Trophoblast cell (in vitro differentiated cells and primary cell): ENCODE measurements around the gene EEF1AKMT3.

ENCODE experiments used
- DNase-seq, 2 donors: peaks; one replicate each; pipeline ENCODE4 v3.0.0-alpha.2; 2016
- H2AFZ ChIP-seq: 2 replicates; pipeline ENCODE4 v1.6.1; 2013; ENCODE audit warnings: low read length, moderate library complexity, mild to moderate bottlenecking; ENCODE audit not compliant: insufficient read depth, poor library complexity
- H2AK5ac ChIP-seq: 2 replicates; pipeline ENCODE4 v1.6.1; 2013; ENCODE audit warnings: mild to moderate bottlenecking, low read length
- H2BK120ac ChIP-seq: 2 replicates; pipeline ENCODE4 v1.6.1; 2013; ENCODE audit warnings: low read length, mild to moderate bottlenecking, moderate library complexity; ENCODE audit not compliant: insufficient read depth, poor library complexity
- H2BK12ac ChIP-seq: 2 replicates; pipeline ENCODE4 v1.6.1; 2013; ENCODE audit warnings: mild to moderate bottlenecking, low read length, moderate library complexity
- H2BK5ac ChIP-seq: 2 replicates; pipeline ENCODE4 v1.6.1; 2013; ENCODE audit warnings: low read length, low read depth, moderate library complexity, mild to moderate bottlenecking; ENCODE audit not compliant: poor library complexity
- H3K14ac ChIP-seq: 2 replicates; pipeline ENCODE4 v1.6.1; 2013; ENCODE audit warnings: mild to moderate bottlenecking, low read length
- H3K18ac ChIP-seq: 2 replicates; pipeline ENCODE4 v1.6.1; 2013; ENCODE audit warnings: mild to moderate bottlenecking, low read length
- H3K23ac ChIP-seq: 2 replicates; pipeline ENCODE4 v1.6.1; 2013; ENCODE audit warnings: low read length
- H3K27ac ChIP-seq: 2 replicates; pipeline ENCODE4 v1.5.1; 2013; ENCODE audit warnings: low read depth, mild to moderate bottlenecking, inconsistent platforms, low read length, moderate library complexity
- H3K27me3 ChIP-seq: 2 replicates; pipeline ENCODE4 v1.6.1; 2013; ENCODE audit warnings: inconsistent platforms, mild to moderate bottlenecking, low read length, moderate library complexity; ENCODE audit not compliant: insufficient read depth
- H3K36me3 ChIP-seq, 2 experiments: 1 replicate in 1 of 2; 2 replicates in 1 of 2; pipeline ENCODE4 v1.6.1; 2013; ENCODE audit warnings: low read length in 2 of 2, mild to moderate bottlenecking in 2 of 2, moderate library complexity in 1 of 2; ENCODE audit not compliant: insufficient read depth in 2 of 2, control insufficient read depth in 1 of 2
- H3K4ac ChIP-seq: 2 replicates; pipeline ENCODE4 v1.6.1; 2013; ENCODE audit warnings: low read depth, mild to moderate bottlenecking, low read length, moderate library complexity
- H3K4me1 ChIP-seq, 2 experiments: 1 replicate in 1 of 2; 2 replicates in 1 of 2; pipeline ENCODE4 v1.6.1; 2013; ENCODE audit warnings: low read length in 2 of 2, mild to moderate bottlenecking in 2 of 2, moderate library complexity in 1 of 2; ENCODE audit not compliant: insufficient read depth in 2 of 2, control insufficient read depth in 1 of 2
- H3K4me2 ChIP-seq: 2 replicates; pipeline ENCODE4 v1.6.1; 2013; ENCODE audit warnings: inconsistent platforms, mild to moderate bottlenecking, low read length, moderate library complexity
- H3K4me3 ChIP-seq: 2 replicates; pipeline ENCODE4 v1.5.1; 2013; ENCODE audit warnings: mild to moderate bottlenecking, low read depth, low read length, inconsistent platforms
- H3K79me1 ChIP-seq: one replicate; pipeline ENCODE4 v1.6.1; 2013; ENCODE audit warnings: low read length
- H3K79me2 ChIP-seq: 2 replicates; pipeline ENCODE4 v1.6.1; 2013; ENCODE audit warnings: low read length, mild to moderate bottlenecking; ENCODE audit not compliant: control insufficient read depth, insufficient read depth, poor library complexity
- H3K9ac ChIP-seq: 2 replicates; pipeline ENCODE4 v1.6.1; 2013; ENCODE audit warnings: mild to moderate bottlenecking, low read length
- H3K9me3 ChIP-seq: 2 replicates; pipeline ENCODE4 v1.6.1; 2013; ENCODE audit warnings: low read depth, mild to moderate bottlenecking, control low read depth, inconsistent platforms, low read length; ENCODE audit not compliant: insufficient read depth
- H4K12ac ChIP-seq: 2 replicates; pipeline ENCODE4 v1.6.1; 2013; ENCODE audit warnings: low read depth, mild to moderate bottlenecking, low read length, moderate library complexity
- H4K8ac ChIP-seq: 2 replicates; pipeline ENCODE4 v1.6.1; 2013; ENCODE audit warnings: low read depth, mild to moderate bottlenecking, low read length, moderate library complexity
- H4K91ac ChIP-seq: one replicate; pipeline ENCODE4 v1.6.1; 2013; ENCODE audit warnings: low read depth, mild to moderate bottlenecking, low read length, moderate library complexity
- WGBS: extraction: QIAGEN DNeasy Blood & Tissue Kit; methylation state at CpG from one replicate; pipeline ENCODE4 v1.1.7; 2013; ENCODE audit warnings: missing lambda C conversion rate; ENCODE audit not compliant: insufficient read length, insufficient coverage; ENCODE audit errors: extremely low coverage; 5-methylcytosine and 5-hydroxymethylcytosine counted together

Gene EEF1AKMT3

DNA sequence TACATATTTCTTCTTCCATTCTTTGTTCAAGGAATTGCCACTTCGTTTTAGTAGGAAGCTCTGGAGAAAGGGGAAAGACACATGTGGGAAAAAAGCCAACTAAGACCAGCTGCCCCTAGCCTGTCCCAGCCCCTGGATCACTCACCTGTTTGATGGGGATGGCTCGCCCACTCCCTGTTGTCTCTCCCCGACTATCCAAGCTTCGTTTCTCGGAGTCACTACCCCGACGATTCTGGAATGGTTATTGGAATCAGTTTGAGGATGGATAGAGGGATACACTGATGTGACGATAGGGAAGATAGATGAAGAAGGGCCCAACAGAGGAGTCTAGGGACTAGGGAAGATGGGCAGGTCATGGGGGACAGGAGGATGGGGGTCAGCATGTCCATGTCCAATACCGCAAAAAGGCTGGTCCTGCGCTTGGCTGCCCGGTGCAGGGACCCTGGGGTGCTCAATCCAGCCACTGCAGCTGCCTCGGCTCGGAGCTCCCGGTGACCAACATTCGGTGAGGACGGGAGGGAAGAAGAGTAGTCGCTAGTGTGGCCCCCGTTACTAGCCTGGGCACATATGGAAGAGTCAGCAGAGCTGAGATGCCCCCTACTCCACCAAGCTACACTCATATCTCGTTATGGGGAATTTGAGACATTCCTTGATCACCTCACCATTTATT, 40.9 kb upstream of the EEF1AKMT3 start:
- H3K9ac ChIP-seq = no peak overlapping the region
- H2BK120ac ChIP-seq = no peak overlapping the region
- H2AFZ ChIP-seq = no peak overlapping the region
- no CpG with 5 or more reads among the region's 19 CpGs for WGBS
- H3K23ac ChIP-seq = no peak overlapping the region
- no peak overlapping the region for H3K18ac ChIP-seq
- no peaks in the 10 kb centered on the region for H3K36me3 ChIP-seq
- H3K27ac ChIP-seq = no peak overlapping the region
- H4K12ac ChIP-seq = no peak overlapping the region
- H3K14ac ChIP-seq = no peak overlapping the region
- H2AK5ac ChIP-seq = no peak overlapping the region
- no peak overlapping the region for H3K4ac ChIP-seq
- no peak for DNase-seq
- H3K4me3 ChIP-seq = no peak overlapping the region
- H3K4me1 ChIP-seq = peaks cover 1 to 4% of the 10 kb centered on the region in 2 experiments
- no peak overlapping the region for H3K4me2 ChIP-seq
- no peak overlapping the region for H4K8ac ChIP-seq
- peaks cover 48% of the 10 kb centered on the region for H3K27me3 ChIP-seq
- H2BK5ac ChIP-seq = no peak overlapping the region
- H3K79me1 ChIP-seq = no peaks in the 10 kb centered on the region
- H4K91ac ChIP-seq = no peak overlapping the region
- no peak overlapping the region for H2BK12ac ChIP-seq
- no peaks in the 10 kb centered on the region for H3K79me2 ChIP-seq
- peaks cover 17% of the 10 kb centered on the region for H3K9me3 ChIP-seq

- H3K4me2 ChIP-seq = no peak overlapping the region
- H3K36me3 ChIP-seq = no peaks in the 10 kb centered on the region
- no peak overlapping the region for H2BK120ac ChIP-seq
- H3K9me3 ChIP-seq = peaks cover 12% of the 10 kb centered on the region
- H3K4me1 ChIP-seq = no peaks in the 10 kb centered on the region
- H3K4ac ChIP-seq = no peak overlapping the region
- H3K4me3 ChIP-seq = no peak overlapping the region
- no peak overlapping the region for H4K91ac ChIP-seq
- H2BK5ac ChIP-seq = no peak overlapping the region
- peaks cover 48% of the 10 kb centered on the region for H3K27me3 ChIP-seq
- no peak overlapping the region for H3K14ac ChIP-seq
- no peak overlapping the region for H2AK5ac ChIP-seq
- no peak for DNase-seq
- no peak overlapping the region for H4K8ac ChIP-seq
- H2AFZ ChIP-seq = no peak overlapping the region
- no peaks in the 10 kb centered on the region for H3K79me2 ChIP-seq
- no CpG with 5 or more reads among the region's 4 CpGs for WGBS
- H3K23ac ChIP-seq = no peak overlapping the region
- no peak overlapping the region for H2BK12ac ChIP-seq
- no peaks in the 10 kb centered on the region for H3K79me1 ChIP-seq
- H3K9ac ChIP-seq = no peak overlapping the region
- H4K12ac ChIP-seq = no peak overlapping the region
- H3K18ac ChIP-seq = no peak overlapping the region
- H3K27ac ChIP-seq = no peak overlapping the region
Measured at GRCh38 chr12:57732270-57732669, 40.1 kb upstream of the EEF1AKMT3 start.

- H3K9ac ChIP-seq = no peak overlapping the region
- H3K4me2 ChIP-seq = no peak overlapping the region
- no peaks in the 10 kb centered on the region for H3K79me2 ChIP-seq
- H3K4me3 ChIP-seq = no peak overlapping the region
- no peak overlapping the region for H3K4ac ChIP-seq
- no peak overlapping the region for H2BK12ac ChIP-seq
- H3K27me3 ChIP-seq = peaks cover 48% of the 10 kb centered on the region
- no CpG with 5 or more reads among the region's 11 CpGs for WGBS
- H3K9me3 ChIP-seq = peaks cover 7% of the 10 kb centered on the region
- no peak overlapping the region for H2AFZ ChIP-seq
- no peak overlapping the region for H2BK5ac ChIP-seq
- H3K14ac ChIP-seq = no peak overlapping the region
- peaks cover 0 to 6% of the 10 kb centered on the region in 2 experiments for H3K4me1 ChIP-seq
- H2BK120ac ChIP-seq = no peak overlapping the region
- H2AK5ac ChIP-seq = no peak overlapping the region
- H4K12ac ChIP-seq = no peak overlapping the region
- H4K91ac ChIP-seq = no peak overlapping the region
- no peaks in the 10 kb centered on the region for H3K36me3 ChIP-seq
- no peak overlapping the region for H3K18ac ChIP-seq
- no peak overlapping the region for H4K8ac ChIP-seq
- H3K23ac ChIP-seq = no peak overlapping the region
- H3K79me1 ChIP-seq = no peaks in the 10 kb centered on the region
- DNase-seq = no peak
- no peak overlapping the region for H3K27ac ChIP-seq
Measured at GRCh38 chr12:57732726-57733593, 39.5 kb upstream of the EEF1AKMT3 start.

GRCh38 chr12:57733928-57734327, 38.5 kb upstream of the EEF1AKMT3 start:
- Histone ChIP-seq H3K9ac (no peak overlapping the region), H4K12ac (no peak overlapping the region), H3K27me3 (peaks cover 56% of the 10 kb centered on the region), H3K4me1 (peaks cover 0 to 7% of the 10 kb centered on the region in 2 experiments), H2AFZ (no peak overlapping the region), H3K4ac (no peak overlapping the region), H3K18ac (no peak overlapping the region), H3K27ac (no peak overlapping the region), H3K36me3 (no peaks in the 10 kb centered on the region), H4K8ac (no peak overlapping the region), H3K14ac (no peak overlapping the region), H3K79me1 (no peaks in the 10 kb centered on the region), H3K4me2 (no peak overlapping the region), H3K23ac (no peak overlapping the region), H2BK120ac (no peak overlapping the region), H3K79me2 (no peaks in the 10 kb centered on the region), H2BK12ac (no peak overlapping the region), H2AK5ac (no peak overlapping the region), H2BK5ac (no peak overlapping the region), H4K91ac (no peak overlapping the region), H3K9me3 (peaks cover 6% of the 10 kb centered on the region), H3K4me3 (no peak overlapping the region)
- WGBS = no CpG with 5 or more reads among the region's 6 CpGs
- no peak for DNase-seq
